HG03064 (cell line): ENCODE data around the gene ZNF91.
"Not testable (repeated sequence)": the region's sequence is repeated elsewhere in the genome, so short reads cannot be mapped to it uniquely, and the experiment has no call there.

Experiments used
- ATAC-seq: cut with Tn5 transposase; IDR thresholded peaks from one replicate; pipeline ENCODE4 v1.9.1; 2021; ENCODE audit warnings: low read depth; ENCODE audit not compliant: unreplicated experiment

The ZNF91 gene

GRCh38 chr19:23321403-23321802 is 73.9 kb downstream of the ZNF91 start:
- ATAC-seq = not testable (repeated sequence)

GRCh38 chr19:23319571-23319970 is 75.7 kb downstream of the ZNF91 start:
- not testable (repeated sequence) for ATAC-seq

DNA sequence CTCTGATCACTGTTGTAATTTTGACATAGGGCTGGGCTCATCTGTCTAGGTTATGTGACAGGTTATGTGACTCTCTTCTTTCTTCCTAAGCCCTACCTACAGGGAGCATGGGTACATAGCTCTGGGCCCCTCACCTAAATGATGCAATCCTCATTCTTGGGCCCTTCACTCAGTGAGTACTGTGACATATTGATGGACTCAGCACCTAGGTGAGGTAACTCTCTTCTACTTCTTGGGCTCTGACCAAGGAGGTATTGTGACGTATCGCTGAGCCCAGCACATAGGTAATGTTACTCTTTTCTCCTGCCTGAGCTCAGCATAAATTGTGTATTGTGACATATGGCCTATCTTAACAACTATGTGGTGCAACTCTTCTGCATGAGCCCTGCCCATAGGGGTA is 76.3 kb downstream of the ZNF91 start:
- not testable (repeated sequence) for ATAC-seq

DNA sequence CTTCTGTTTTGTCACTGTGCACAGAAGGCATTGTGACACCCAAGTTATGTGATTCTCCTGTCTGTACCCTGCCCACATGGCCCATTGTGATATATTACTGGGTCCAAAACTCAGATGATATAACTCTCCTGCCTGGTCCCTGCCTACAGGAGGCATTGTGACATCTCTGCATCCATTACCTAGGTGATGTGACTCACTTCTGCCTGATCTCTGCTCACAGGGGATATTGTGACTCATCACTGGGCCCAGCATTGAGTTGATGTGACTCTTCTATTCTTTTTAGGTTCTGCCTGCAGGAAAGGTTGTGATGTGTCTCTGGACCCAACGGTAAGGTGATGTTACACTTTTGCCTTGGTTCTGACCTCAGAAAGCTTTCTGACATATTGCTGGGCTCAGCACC is 77.1 kb downstream of the ZNF91 start:
- ATAC-seq = no peak

- ATAC-seq = no peak
Measured at GRCh38 chr19:23315286-23315685, 80.0 kb downstream of the ZNF91 start.

DNA sequence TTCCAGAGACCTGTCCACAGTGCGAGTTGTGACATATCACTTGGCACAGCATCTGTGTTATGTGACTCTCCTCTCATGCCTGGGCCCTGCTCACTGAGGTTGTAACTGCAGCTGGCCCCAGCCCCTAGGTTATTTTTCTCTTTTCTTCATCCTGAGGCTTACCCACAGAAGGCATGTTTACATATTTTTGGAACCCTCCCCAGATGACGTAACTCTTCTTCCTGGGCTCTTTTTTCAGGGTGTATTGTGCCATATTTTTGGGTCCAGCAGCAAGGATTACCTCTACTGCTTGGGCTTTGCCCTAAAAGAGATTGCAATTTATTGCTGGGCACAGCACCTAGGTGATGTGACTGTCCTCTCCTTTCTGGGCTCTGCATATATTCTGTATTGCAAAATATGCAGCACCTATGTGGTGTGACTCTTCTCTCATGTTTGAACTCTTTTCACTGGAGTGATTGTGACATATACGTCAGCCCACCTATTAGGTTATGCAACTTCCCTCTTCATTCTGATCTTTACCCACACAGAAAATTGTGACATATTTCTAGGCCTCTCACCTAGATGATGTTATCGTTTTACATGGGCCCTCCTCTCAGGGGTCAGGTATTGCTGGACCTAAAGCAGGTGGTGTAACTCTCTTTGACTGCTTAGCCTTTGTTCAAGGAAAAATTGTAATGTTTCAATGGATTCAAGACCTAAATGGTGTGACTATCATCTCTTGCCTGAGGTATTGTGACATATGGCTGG is 80.6 kb downstream of the ZNF91 start:
- ATAC-seq = no peak

- ATAC-seq = no peak
Measured at GRCh38 chr19:23313196-23313595, 82.1 kb downstream of the ZNF91 start.

DNA sequence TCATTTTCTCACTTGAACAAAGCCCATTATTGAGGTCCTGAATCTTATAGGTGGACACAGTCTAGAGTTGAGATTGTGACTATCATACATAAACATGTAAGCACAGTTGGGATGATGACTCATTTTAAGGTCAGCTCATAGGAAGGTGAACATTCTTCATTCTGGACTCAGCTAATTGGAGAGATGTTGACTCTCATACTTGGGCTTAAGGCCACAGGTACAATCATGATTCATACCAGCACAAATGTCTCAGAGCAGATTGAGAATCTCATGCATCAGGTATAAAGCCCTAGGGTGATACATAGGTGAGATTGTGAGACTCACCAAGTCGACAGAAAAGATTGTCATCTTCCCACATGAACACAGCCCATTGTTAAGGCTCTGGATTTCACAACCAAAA is 82.8 kb downstream of the ZNF91 start:
- no peak for ATAC-seq

GRCh38 chr19:23311551-23311950 is 83.7 kb downstream of the ZNF91 start:
- no peak for ATAC-seq

DNA sequence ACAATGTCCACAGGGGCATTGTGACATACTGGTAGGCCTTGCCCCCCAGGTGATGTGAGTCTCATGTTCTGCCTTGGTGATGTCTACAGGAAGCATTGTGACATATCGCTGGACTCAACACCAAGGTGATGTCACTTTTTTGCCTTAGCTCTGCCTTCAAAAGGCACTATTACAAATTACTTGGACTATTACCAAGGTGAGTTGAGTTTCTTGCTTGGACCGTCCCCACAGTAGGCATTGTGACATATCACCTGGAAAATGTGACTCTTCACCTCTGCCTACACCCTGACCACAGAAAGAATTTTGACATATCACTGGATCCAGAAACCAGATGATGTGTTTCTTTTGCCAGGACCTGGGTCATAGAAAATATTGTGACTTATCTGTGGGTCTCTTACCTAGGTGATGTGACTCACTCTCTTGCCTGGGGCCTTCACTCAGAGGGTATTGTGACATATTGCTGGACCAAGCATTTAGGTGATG is 84.5 kb downstream of the ZNF91 start:
- ATAC-seq = no peak

GRCh38 chr19:23309926-23310325 is 85.3 kb downstream of the ZNF91 start:
- no peak for ATAC-seq

- no peak for ATAC-seq
Measured at GRCh38 chr19:23305555-23305954, 89.7 kb downstream of the ZNF91 start.

DNA sequence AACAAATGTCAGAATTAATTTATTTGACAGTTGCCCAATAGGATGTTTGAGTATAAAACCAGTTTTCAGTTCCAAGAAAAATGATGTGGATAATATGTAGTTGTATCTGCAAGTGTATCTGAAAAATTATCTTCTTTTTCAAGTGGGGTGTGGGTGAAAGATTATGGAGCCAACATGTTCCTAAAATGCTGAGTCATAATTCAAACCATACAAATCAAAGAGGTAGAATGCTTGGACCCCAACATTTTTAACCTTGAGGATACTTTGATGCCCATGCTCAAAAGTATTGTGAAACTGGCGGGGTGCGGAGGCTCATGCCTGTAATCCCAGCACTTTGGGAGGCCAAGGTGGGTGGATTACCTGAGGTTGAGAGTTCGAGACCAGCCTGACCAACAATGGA is 91.0 kb downstream of the ZNF91 start:
- no peak for ATAC-seq

DNA sequence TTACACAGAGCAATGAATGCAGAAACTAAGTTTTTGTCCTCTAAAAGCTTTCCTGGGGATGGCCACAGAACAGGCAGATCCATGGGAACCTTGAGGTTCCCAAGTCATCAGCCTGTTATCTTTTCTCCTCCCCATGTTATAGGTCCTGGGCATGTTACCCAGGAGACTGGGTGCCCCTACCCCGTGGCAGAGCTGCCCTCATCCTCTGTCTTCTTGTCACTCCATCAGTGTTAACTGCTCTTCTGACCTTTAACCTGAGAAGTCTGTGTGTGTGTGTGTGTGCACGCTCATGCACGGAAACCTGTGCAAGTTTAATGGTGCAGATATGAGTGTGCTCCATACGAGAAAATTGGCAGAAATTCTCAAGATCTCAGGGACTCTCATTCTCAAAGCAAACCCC is 101.1 kb downstream of the ZNF91 start:
- ATAC-seq = no peak

DNA sequence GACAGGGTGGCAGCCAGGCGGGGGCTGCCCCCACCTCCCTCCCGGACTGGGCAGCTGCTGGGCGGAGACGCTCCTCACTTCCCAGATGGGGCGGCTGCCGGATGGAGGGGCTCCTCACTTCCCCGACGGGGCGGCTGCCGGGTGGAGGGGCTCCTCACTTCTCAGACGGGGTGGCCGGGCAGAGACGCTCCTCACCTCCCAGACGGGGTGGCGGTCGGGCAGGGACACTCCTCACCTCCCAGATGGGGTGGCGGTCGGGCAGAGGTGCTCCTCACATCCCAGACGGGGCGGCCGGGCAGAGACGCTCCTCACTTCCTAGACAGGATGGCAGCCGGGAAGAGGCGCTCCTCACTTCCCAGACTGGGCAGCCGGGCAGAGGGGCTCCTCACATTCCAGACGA is 105.3 kb downstream of the ZNF91 start:
- ATAC-seq = not testable (repeated sequence)
